HG03469 (cell line): ENCODE measurements around the gene SYK.
"Not testable (repeated sequence)": the region's sequence is repeated elsewhere in the genome, so short reads cannot be mapped to it uniquely, and the experiment has no call there.

Source experiments
- ATAC-seq: cut with Tn5 transposase; IDR thresholded peaks from one replicate; pipeline ENCODE4 v1.9.1; 2021; ENCODE audit warnings: mild to moderate bottlenecking, moderate library complexity, moderate number of reproducible peaks; ENCODE audit not compliant: unreplicated experiment

Gene SYK

GRCh38 chr9:90801241-90801972 lies at the start of gene SYK:
Gene SYK (plus strand): TSS chr9:90801819. CDS start chr9:90843899, 42,080 bp downstream.
- no peak for ATAC-seq

GRCh38 chr9:90755514-90756371 lies 45.9 kb upstream of the SYK start:
- not testable (repeated sequence) for ATAC-seq

GRCh38 chr9:90760577-90760976 lies 41.0 kb upstream of the SYK start:
- ATAC-seq: not testable (repeated sequence)

- ATAC-seq: no peak
These were observed 34.9 kb upstream of the SYK start for GRCh38 chr9:90766731-90767130.

- ATAC-seq: no peak
These were observed 34.0 kb upstream of the SYK start for GRCh38 chr9:90767523-90768100.

GRCh38 chr9:90770182-90770738 lies 31.4 kb upstream of the SYK start:
- ATAC-seq: peak; percentile 37

GRCh38 chr9:90770927-90771326 lies 30.7 kb upstream of the SYK start:
- no peak for ATAC-seq

- no peak for ATAC-seq
These were observed 29.2 kb upstream of the SYK start for GRCh38 chr9:90772386-90772785.

GRCh38 chr9:90773617-90774016 lies 28.0 kb upstream of the SYK start:
- no peak for ATAC-seq

GRCh38 chr9:90774071-90774470 lies 27.5 kb upstream of the SYK start:
- no peak for ATAC-seq

GRCh38 chr9:90774682-90775081 lies 26.9 kb upstream of the SYK start:
- peak; percentile 77 for ATAC-seq

- ATAC-seq: no peak
These were observed 26.0 kb upstream of the SYK start for GRCh38 chr9:90775657-90776056.

- ATAC-seq: no peak
These were observed 22.9 kb upstream of the SYK start for GRCh38 chr9:90778746-90779145.

- no peak for ATAC-seq
These were observed 18.1 kb upstream of the SYK start for GRCh38 chr9:90783552-90783951.

- ATAC-seq: no peak
These were observed 17.7 kb upstream of the SYK start for GRCh38 chr9:90783964-90784363.

- ATAC-seq: peak; percentile 40
These were observed 13.7 kb upstream of the SYK start for GRCh38 chr9:90787771-90788460.

- peak; percentile 29 for ATAC-seq
These were observed 13.1 kb upstream of the SYK start for GRCh38 chr9:90788527-90788926.

- no peak for ATAC-seq
These were observed 12.2 kb upstream of the SYK start for GRCh38 chr9:90789408-90789807.

- ATAC-seq: no peak
These were observed 11.8 kb upstream of the SYK start for GRCh38 chr9:90789862-90790261.

GRCh38 chr9:90793024-90793423 lies 8.6 kb upstream of the SYK start:
- ATAC-seq: not testable (repeated sequence)

GRCh38 chr9:90793729-90794128 lies 7.9 kb upstream of the SYK start:
- ATAC-seq: no peak
